HL-60 (cell line): ENCODE results near the gene DBNDD1.

Experiments used
- POLR2AphosphoS5 ChIP-seq: IDR thresholded peaks from 2 replicates; pipeline ENCODE4 v1.6.1; 2012; ENCODE audit warnings: low read depth
- SPI1 ChIP-seq: IDR thresholded peaks from 2 replicates; pipeline ENCODE4 v1.6.1; 2012; ENCODE audit warnings: low read depth, mild to moderate bottlenecking, borderline replicate concordance
- TF ChIP-seq, protein P1 (sequence below): IDR thresholded peaks from one replicate; pipeline ENCODE4 v1.5.1; 2011; ENCODE audit warnings: low read length, control low read depth, inconsistent platforms; ENCODE audit not compliant: insufficient read depth

- TF ChIP-seq POLR2AphosphoS5: no peak
- TF ChIP-seq, protein P1, sequence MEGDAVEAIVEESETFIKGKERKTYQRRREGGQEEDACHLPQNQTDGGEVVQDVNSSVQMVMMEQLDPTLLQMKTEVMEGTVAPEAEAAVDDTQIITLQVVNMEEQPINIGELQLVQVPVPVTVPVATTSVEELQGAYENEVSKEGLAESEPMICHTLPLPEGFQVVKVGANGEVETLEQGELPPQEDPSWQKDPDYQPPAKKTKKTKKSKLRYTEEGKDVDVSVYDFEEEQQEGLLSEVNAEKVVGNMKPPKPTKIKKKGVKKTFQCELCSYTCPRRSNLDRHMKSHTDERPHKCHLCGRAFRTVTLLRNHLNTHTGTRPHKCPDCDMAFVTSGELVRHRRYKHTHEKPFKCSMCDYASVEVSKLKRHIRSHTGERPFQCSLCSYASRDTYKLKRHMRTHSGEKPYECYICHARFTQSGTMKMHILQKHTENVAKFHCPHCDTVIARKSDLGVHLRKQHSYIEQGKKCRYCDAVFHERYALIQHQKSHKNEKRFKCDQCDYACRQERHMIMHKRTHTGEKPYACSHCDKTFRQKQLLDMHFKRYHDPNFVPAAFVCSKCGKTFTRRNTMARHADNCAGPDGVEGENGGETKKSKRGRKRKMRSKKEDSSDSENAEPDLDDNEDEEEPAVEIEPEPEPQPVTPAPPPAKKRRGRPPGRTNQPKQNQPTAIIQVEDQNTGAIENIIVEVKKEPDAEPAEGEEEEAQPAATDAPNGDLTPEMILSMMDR: no peak
- no peak for TF ChIP-seq SPI1
Measured at GRCh38 chr16:90044111-90044551, 24.9 kb upstream of the DBNDD1 start.
